ENCODE data around the gene CACNB1.

CACNB1 gene

DNA sequence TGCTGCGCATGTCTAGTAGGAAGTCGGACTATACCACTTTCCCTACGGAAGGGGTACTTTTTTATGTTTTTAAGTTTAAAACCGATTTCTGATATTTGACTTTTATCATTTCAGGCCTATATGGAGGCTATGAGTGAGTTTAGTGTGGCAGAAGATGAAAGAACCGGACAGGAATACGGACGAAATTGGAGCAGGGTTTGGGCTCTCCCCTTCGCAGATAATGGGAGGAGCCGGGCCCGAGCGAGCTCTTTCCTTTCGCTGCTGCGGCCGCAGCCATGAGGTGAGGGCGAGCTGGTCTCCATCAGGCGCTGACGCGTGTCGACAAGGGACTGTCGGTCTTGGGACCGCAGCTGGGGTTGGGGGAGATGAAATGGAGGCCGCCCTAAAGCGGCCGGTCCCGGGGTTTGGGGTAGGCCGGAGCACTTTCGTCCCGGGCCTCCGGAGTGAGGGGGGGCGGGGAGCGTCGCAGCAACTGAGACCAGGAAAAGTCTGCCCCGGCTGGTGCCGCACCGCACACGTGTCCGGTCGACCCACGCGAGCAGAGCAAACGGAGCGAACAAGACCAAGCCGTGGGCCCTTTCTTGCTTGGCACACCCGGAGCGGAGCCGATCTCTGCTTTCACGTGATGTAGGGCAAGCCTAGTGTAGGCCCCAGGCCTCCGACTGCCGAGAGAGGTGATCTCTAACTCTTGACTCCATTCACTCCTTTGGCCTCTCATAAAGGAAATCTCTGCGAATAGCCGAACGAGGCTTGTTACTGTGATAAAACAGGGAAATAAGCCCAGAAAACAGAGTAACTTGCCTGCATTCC lies 2.8 kb upstream of the CACNB1 start, which contains the start of gene RPL19:
TSS of gene RPL19 (plus strand) at position 214 of the 810 bp plus-strand sequence. CDS start at position 276, 62 bp downstream.
- peak; percentile 80 for DNase-seq

DNA sequence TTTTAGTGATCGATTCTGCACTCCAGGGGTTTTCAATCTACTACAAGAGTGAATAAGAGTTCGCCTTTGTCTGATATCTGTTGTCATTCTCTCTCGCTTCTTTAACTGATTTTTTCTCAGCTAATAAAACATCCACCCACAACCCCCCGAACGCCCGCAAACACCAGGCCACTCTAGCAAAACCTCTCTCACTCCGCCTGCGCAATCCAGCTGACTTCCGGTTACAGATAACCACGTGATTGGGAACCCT lies 2.3 kb upstream of the CACNB1 start:
- peak; percentile 89 for DNase-seq

DNA sequence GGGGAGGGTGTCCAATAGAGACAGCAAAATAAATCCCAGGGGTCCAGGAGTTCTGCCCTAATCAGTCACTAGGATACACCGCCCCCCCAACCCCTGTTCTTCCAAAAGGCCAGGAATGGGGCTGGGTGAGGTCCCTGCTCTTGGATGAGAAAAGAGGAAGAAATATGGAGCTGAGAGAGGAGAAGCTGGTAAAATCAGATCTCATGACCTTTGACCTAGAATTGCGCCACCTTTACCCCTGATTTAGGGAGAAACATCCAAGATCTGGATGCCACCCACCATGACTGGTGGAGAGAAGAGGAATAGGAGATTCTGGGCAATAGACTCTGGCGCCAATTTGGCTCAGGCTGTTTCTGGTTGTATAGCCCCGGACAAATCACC lies 707 bp upstream of the CACNB1 start:
- DNase-seq: no peak

DNA sequence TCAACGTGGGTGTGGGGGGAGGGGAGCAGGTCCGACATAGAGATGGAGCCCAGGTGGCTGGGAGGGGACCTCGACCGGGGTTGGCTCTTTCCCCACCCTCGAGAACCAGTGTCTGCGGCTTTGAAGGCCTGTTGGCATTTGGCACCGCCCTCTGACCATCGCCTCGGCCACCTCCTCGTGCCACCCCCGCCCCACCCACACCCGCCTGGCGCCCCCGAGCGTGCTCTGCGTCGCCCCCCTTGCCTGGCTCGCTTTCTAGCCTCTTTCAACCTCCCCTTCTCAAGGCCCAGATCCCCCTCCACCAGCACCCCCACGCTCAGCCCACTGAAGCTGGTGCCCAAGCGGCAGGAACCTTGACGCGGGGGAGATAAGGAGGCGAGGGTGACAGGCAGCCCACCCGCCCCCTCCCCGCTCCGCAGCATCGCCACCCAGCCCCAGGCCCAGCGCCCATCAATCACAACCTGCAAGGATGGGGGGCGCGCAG lies 619 bp downstream of the CACNB1 start:
- no peak for DNase-seq

- DNase-seq: no peak
Observed at GRCh38 chr17:39196241-39196807, 1.1 kb downstream of the CACNB1 start.

DNA sequence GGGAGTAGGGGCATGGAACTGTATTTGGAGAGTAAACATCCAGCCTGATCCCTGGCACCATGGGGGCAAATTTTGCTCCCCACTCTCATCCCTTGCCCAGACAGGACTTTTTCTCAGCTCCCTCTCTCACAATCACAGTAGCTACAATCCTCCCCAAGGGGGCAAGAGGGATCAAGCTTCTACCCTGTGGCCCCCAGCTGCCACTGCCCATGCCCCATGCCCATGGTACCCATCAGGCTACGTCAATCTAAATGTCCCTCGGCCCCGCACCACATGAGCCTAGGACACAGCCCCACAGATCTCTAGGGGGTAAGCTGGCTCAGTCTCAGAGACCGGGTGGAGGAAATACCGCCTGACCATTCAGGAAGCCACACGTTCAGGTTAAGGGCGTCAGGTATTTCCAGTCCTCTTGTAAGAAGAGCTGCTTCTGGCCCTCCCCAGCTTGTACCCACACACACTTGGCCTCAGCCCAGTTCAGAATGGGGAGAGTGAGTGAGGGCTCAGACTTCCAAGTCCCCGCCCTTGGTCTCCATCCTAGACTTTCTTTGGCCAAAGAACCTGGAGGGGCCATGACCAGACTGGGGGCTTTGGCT lies 1.8 kb downstream of the CACNB1 start:
- peak; percentile 26 for DNase-seq

DNA sequence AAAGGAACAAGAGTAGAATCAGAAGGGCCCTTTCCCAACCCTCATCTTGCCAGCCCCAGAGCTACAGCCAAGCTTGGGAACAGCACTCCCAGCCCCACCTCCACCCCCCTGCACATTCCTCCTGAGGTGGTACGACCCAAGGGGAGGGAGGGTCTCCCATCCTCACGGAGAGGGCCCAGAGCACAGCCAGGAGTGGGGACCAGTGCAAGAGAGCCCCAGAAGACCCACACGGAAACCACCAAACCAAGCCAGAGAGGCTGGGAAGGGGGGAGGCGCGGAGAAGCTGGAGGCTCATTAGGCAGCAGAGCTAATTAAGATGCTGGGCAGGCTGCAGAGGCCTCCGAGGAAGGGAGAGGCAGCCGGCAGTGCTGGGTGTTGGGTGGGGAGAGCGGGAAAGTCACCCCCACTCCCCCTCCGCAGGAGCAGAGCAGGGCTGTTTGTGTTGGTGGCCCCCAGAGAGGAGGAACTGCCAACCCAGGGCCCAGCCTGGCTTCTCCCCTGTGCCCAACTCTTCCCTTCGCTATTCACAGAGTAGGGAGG lies 2.4 kb downstream of the CACNB1 start:
- DNase-seq: no peak

DNA sequence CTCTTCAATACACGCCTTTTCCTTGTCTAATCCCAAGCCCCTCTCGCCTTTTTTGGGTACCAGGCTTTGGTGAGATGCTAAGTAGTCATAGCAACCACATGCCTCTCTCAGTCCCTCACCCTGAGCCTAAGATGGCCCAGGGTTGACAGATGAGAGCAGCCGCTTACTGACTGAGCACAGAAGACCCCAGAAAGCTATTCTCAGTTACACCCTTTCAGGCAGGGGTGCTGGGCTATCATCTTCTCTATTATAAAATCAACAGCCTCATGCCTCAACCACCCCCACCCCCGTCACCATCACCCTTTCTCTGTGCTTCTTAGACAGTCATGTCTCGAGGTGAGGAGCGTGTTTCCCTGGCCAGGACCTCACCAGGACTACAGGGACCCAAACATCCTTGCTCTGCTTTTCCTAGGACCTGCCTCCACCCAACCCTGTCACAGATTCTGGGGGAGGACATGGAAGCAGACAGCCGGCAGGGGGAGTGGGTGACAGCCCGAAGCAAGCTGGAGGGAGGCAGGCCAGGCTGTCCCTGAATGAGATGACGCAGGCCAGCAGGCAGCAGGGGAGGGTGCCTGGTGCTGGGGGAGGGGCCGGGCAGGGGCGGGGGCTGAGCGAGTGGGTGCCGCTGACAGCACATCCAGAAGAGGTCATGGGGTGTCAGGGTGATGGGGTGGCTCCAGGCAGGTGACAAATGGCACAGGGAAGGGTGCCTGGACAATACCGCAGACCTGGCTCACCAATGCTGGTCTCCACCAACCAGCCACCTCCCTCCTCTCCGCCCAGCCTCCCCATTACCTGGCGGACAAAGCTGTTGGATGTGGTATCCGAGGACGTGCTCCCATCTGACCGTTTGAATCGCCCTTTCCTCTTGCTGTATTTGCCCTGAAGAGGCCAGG lies 3.1 kb downstream of the CACNB1 start:
- DNase-seq: no peak

DNA sequence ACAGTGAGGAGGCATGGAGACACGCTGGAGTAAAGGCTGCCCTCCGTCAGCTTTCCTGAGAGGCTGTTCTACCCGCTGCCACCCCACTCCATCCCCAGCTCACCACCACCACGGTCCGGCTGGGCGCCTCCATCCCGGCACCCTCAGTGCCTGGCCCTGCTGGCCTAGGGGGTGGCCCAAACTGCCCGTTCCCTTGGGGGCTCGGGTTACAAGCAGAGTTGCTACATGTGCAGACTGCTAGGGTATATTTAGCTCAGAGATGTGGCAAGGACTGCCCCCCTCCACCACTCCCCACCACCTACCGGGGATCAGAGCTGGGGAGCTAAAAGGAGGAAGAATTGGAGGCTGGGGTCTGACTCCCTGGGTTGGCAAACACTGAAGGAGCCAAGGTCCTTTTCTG lies 4.1 kb downstream of the CACNB1 start:
- no peak for DNase-seq

DNA sequence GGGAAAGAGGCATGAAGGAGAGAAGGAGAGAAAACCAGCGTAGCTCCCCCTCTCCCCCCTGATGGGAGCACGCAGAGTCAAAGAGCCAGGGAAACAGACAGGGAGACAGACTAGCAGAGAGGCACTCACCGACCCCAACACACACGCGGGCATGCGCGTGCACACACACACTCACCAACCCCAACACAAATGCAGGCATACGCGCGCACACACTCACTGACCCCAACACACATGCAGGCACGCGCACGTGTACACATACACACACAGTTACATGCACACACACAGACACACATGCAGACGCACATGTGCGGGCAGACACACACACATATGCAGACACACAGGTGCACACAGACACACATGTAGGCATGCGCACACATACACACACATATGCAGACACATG lies 4.6 kb downstream of the CACNB1 start:
- no peak for DNase-seq

GRCh38 chr17:39191750-39192510 lies 5.5 kb downstream of the CACNB1 start:
- DNase-seq: no peak

- no peak for DNase-seq
Observed at GRCh38 chr17:39187152-39187830, 10.2 kb downstream of the CACNB1 start.

GRCh38 chr17:39186481-39187002 lies 10.9 kb downstream of the CACNB1 start:
- DNase-seq: no peak

DNA sequence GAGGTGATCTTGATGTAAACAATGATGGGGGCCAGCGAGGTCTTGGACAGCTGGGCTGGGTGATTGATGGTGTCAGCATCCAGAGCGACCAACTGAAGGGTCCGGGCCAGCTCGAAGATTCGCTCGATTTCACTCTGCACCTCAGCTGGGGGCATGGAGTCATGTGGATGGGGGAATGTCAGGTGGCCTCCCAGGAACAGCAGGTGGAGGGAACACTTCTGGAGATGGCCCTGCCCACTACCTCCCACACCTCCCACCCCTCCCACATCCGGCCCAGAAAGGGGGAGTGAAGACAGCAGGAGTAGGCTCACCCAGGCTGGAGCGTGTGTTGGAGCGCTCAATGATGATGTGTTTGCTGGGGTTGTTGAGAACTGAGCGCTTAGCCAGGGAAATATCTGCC lies 13.7 kb downstream of the CACNB1 start:
- DNase-seq: no peak

GRCh38 chr17:39183045-39183444 lies 14.4 kb downstream of the CACNB1 start:
- no peak for DNase-seq

DNA sequence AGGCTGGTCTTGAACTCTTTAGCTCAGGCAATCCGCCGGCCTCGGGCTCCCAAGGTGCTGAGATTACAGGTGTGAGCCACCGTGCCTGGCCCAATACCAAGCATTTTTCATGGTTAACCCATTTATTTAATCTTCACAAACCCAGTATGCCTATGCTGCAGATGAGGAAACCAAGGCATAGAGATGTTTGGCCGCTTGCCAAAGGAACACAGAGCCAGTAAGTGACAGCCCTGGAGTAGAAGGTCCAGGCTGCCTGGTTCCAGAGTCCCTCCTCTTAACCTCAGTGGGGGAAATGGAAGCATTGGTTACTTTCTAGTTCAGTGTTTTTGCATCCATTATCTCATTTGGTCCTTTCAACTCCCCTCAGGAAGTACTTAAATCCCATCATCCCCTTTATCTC lies 16.2 kb downstream of the CACNB1 start:
- no peak for DNase-seq

- no peak for DNase-seq
Observed at GRCh38 chr17:39178536-39178935, 18.9 kb downstream of the CACNB1 start.

DNA sequence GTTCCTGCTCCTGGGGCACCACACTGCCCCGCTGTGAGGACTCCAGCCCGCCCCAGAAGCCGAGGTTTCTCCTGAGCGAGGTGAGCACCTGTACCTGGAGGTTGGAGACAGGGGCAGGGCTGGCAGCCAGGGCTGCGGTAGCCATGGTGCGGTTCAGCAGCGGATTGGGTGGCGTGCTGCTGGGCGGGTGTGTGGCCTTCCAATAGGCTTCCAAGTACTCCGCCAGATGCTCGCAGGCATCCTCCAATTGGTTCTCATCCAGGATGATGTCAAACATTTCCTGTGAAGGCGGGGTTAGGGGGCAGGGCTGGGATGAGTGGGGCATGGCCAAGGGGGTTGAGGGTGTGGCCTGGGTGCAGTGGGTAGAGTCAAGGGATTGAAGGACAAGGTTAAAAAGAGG lies 20.2 kb downstream of the CACNB1 start:
- DNase-seq: no peak

GRCh38 chr17:39175695-39176093 lies 21.8 kb downstream of the CACNB1 start:
- no peak for DNase-seq

- peak; percentile 75 for DNase-seq
Observed at GRCh38 chr17:39174920-39175694, 22.4 kb downstream of the CACNB1 start.

Data from CD4-positive, alpha-beta T cell treated with Interferon gamma for 1 hour (primary cell).